DND-41 (cell line): ENCODE measurements around the gene ZNF688.

ENCODE experiments used
- CTCF ChIP-seq: IDR thresholded peaks from 2 replicates; pipeline ENCODE4 v1.5.1; 2012; ENCODE audit warnings: borderline replicate concordance, low read length, moderate library complexity, mild to moderate bottlenecking; ENCODE audit not compliant: poor library complexity, severe bottlenecking; ENCODE audit errors: extremely low read depth
- EZH2 ChIP-seq: IDR thresholded peaks from 3 replicates; pipeline ENCODE4 v1.6.1; 2012; ENCODE audit warnings: borderline replicate concordance, low read depth, mild to moderate bottlenecking, moderate library complexity, low read length, inconsistent platforms; ENCODE audit not compliant: severe bottlenecking

GRCh38 chr16:30609926-30610839 is 38.7 kb upstream of the ZNF688 start, which contains the start of gene ZNF689:
- TF ChIP-seq CTCF = peak; percentile 23
- no peak for TF ChIP-seq EZH2
